Fibroblast of skin of back (primary cell): ENCODE results near the gene CHGA. TPM values are rescaled to one million over a fixed set of nuclear protein-coding genes. Genes with fewer than 3 reads are reported as not detected.

Experiments used
- DNase-seq: peaks from one replicate; pipeline ENCODE4 v3.0.0-alpha.2; 2013
- polyA plus RNA-seq, 2 experiments: library from polyadenylated mRNA; unstranded; fragments of 120-200 nt; gene quantifications; one replicate each; pipeline ENCODE4 v1.2.1, GENCODE V29; 2013; ENCODE audit not compliant: insufficient read length in 2 of 2

Gene CHGA
- polyA plus RNA-seq (2013, experiment 1 of 2; ENCODE audit: insufficient read length), result not detected
- 0.14 TPM for polyA plus RNA-seq (2013, experiment 2 of 2; ENCODE audit: insufficient read length)

DNA sequence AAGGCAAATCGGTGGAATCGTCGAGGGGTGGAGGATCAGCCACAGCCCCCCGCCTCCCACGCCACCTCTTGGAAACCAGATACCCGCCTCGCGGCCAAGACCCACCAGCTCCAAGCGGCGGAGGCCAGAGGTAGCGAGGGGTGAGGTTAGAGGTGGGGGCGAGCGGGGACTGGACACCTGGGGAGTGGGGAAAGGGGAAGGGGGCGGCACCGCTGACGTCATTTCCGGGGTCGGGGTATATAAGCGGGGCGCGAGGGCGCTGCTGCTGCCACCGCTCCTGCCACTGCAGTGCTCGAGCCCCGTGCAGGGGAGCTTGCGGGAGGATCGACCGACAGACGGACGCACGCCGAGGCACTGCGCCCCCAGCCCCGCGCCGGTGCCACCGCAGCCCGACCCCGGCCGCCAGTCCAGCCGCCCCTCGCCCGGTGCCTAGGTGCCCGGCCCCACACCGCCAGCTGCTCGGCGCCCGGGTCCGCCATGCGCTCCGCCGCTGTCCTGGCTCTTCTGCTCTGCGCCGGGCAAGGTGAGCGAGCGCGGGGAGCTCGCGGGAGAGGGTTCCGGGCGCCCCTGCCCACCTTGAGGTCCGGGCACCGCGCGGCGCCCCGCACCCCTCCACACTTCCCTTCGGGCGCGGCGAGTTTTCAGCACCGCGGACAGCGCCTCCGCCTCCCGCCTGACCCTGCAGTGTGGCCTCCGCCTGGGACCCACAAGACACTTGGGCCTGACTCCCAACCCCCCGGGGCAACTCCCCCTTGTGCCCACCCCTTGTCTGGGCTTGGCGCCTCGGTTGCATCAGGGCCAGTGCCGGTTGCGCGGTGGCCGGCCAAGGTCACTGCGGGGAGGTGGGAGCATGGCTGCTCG is at the start of gene CHGA:
Gene CHGA (plus strand): TSS at position 268 of the 861 bp plus-strand sequence. CDS start 210 bp downstream, at position 478.
- peak; percentile 46 for DNase-seq

DNA sequence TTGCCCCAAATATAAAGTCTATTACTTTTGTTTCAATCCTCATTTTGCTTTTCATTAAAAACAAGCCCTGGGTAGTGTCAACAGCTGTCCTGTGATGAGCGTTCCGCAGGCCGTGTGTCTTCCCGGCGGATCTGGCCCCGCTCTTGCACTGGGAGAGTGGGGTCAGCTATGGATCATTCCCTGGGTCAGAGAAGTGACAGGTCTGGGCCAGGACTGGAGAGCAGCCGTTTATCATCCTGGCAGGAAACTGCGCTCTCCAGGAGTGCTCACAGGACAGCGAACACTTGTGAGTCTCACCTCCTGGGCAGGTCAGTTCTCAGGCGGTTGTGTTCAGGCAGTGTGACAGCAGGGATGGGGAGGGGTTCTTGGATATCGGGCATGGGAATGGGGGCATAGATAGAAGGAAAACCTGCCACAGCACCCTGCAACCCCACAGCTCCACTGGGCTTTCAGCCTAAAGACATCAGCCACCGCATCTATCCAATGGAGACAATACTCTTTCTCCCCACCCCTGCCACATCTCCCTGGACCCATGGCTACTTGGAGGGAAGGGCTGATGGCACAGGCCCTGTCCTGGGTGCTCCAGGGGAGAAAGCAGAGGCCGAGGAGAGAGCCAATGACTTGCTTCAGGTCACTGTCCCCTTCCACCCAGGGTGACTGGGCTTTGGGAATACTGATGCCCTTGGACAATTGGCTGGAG is 47.8 kb upstream of the CHGA start:
- no peak for DNase-seq

DNA sequence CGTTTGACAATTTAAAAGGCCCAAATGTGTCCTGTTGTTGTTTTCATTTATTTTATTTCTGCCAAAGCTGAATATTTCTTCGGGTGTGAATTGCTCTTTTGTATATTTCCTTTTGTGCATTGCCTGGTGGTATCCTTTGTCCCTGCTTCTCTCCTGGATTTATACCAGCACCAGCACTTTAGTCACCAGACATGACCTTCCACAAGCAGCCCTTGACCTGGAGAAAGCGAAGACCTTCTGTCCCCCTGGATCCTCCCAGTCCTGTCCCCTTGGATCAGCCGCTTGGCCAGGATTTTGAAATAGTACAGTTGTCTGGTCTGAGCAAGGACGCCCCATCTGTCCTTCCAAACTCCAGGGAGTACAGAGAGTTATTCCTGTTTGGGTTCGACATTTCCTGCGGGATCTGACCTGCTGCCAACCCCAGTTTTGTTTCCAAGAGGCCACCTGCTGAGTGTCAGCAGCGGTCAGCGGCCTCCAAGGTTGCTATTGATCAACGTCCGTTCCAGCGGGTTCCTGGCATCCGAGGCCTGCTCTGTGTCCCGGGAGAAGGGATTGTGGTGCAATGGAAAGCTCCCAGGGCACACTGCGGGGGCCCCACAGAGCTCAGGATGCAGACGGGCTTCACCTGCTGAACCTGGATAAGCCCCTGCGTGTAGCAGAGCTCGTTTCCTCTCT is 45.1 kb upstream of the CHGA start:
- no peak for DNase-seq

DNA sequence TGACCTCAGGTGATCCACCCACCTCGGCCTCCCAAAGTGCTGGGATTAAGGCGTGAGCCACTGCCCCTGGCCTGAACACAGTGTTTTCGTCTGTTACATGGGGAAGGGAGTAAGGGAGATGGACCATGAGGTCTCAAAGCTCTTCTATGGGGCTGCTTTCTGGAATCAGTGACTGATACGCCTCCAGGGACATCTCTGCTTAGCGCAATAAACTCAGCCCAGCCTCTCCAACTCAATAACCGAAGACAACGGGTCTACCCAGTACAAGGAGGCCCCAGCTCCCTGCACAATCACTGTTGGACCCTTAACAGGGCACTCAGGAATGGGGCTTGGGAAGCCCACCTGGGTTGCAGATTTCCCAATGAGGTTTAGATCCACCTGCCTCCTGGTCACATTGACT is 42.6 kb upstream of the CHGA start:
- DNase-seq, result no peak

GRCh38 chr14:92880851-92881250 is 42.1 kb upstream of the CHGA start:
- DNase-seq, result no peak

- no peak for DNase-seq
These were observed 39.9 kb upstream of the CHGA start for GRCh38 chr14:92883066-92883465.

- no peak for DNase-seq
These were observed 38.5 kb upstream of the CHGA start for GRCh38 chr14:92884410-92884809.

GRCh38 chr14:92885279-92886061 is 37.5 kb upstream of the CHGA start:
- DNase-seq, result no peak

- DNase-seq, result no peak
These were observed 36.6 kb upstream of the CHGA start for GRCh38 chr14:92886337-92886736.

GRCh38 chr14:92887157-92887556 is 35.8 kb upstream of the CHGA start:
- DNase-seq, result no peak

DNA sequence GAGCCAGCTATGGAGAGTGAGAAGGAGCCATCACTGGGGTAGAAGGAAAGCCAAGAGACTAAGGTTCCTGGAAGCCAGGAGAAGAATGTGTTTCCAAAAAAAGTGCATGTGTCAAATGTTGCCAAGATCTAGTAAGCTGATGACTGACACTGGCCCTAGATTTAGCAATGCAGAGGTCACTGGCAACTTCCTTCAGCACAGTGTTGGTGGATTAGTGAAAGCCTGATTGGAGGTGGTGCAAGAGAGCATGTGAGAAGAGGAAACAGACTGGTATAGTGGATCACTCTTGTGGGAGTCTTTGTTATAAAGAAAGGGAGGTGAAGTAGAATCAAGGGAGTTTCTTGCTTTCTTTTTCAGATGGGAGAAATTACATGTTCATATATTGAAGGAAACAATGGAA is 34.1 kb upstream of the CHGA start:
- DNase-seq, result no peak

DNA sequence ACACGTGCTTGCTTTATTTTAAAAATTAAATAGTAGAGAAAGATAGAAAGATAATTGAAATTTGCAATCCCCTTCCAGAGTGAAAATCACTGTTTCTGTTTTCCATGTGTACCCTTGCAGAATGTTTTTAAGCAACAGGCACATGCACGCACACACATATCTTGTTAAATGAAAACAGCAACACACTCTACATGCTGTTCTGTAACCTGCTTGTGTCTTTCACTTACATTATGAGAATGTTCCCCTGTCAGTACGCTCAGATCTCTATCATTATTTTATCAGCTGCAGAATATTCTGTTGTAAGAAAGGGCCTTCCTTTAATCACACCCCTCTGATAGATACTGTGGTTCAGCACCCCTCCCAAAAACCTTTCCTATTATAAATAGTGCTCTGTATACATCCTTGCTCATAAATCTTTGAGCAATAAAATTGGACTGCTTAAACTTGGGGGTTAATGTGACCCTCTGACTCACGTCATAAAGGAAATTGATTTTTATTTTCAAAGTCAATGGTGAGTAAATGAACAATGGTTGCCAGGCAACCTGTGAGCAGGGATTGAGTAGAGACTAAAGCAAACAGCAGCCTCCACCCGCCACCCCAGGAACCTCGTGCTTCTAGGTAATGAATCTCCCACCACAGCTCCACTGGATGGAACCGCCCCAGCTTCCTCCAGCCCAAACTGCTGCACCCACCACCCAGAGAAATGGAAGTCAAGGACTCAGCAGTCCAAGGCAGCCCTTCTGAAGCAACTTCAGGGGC is 31.9 kb upstream of the CHGA start:
- no peak for DNase-seq

GRCh38 chr14:92892589-92892988 is 30.4 kb upstream of the CHGA start:
- DNase-seq, result no peak

DNA sequence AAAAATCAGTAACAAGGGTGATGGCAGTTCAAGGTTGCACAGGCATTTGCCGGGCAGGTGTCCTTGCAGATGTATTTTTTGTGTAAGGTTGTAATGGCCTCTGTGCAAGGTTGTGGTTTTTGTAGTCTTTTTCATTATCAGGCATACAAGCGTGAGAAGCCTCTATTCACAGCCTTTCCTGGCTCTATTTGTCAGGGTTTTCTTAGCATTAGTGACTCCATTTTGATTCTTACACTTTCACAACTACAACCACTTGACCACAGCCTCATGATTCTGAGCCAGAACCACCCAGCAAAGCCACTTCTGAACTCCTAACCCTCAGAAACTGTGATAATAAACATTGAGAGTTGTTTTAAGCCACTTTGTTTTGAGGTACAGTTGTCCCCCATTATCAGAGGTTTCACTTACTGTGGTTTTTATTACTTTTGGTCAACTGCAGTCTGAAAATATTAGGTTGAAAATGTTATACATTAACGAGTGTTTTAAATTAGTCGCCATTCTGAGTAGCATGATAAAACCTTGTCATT is 27.5 kb upstream of the CHGA start:
- no peak for DNase-seq

DNA sequence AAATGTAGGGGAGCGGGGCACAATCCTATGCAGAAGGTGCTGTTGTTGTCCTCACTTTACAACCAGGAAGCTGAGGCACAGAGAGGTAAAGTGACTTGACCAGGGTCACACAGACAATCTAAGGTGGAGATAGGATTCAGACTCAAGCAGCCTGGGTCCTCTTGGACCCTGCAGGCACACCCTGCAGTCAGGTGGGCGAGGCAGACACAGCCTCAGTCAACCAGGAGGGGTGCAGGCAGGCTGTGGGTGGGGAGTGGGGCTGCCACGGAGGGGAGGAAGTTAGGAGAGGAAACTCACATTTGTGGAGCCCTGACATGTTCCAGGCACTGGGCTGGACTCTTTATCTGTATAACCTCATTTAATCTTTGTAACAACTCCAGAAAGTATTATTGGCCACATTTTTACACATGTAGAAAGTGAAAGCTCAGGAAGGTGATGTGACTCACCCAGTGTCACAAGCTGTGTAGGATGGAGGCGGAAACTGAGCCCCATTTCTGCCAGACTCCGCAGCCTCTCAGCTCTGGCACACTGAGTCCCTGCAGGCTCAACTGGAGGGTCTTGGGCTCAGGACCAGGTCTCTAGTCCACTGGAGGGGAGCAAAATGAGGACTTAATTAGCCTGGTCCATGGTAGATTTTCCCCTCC is 24.9 kb upstream of the CHGA start:
- DNase-seq, result no peak

DNA sequence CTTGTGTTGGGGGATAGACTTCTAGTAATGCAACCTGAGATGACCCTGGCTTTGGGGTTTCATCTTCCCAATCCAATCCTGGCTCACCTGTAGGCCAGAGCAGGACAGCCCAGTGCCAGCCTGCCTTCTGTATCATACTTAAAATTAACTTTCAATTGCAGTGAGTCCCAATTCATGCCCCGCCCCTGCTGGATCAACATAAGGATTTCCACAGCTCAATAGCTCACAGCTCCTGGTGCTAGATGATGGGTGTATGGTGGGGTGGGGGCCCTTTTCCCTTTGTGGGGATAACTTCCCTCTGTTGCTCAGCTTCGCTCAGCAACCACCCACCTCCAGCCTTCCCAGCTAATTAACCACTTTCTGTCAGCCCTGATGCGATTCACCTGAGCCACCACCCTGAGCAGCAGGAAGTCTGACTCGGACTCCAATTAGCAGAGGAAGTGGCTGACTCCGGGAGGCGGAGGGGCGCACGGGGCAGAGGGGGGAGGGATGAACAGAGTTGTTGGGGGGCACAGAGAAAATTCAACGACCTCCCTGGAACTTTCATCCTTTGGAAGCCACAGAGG is 24.3 kb upstream of the CHGA start:
- no peak for DNase-seq

DNA sequence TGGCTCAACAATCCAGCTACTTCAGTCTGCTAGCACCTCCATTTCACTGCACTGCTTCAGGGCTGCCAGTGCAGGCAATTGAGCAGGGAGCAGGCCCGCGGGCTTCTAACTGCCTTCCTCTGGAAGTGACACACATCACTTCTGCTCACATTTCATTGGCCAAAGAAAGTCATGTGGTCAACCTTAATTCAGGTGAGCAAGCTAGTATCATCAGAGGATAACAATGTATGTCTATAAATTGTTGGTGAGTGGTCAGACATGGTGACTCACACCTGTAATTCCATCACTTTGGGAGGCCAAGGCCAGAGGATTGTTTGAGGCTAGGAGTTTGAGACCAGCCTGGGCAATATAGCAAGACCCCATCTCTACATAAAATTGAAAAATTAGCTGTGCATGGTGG is 22.3 kb upstream of the CHGA start:
- no peak for DNase-seq

DNA sequence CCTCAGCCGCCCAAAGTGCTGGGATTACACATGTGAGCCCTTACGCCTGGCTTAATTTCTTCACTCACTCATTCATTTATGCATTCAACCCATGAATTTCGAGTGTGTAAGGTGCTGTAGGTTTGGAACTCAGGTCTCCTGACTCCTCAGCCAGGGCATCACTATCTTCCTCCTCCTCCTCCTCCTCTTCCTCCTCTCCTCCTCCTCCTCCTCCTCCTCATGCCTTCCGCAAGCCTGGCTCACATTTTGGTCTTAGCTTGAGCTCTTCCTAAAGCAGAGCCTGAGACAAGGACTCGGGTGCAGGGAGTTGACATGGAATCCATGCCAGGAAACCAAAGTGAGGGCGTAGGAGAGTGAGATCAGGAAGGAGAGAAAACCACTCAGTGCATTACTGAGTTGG is 20.8 kb upstream of the CHGA start:
- no peak for DNase-seq

DNA sequence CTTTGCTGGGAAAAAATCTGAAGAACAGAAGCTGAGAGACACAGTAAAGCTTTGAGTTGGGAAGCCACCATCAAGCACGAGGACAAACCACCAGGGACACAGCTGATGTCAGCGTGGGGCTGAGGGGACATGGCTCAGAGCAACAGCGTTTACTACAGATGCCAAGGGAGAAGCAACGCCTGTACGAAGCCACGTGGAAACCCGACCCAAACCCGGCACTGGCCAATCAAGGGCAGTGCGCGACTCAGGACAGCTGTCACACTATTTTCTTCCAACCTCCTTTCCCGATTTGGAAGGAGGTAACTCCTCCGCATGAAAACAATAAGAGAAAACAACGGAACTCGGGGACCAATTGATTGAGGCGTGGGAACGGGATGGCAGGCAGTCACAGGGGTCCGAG is 20.2 kb upstream of the CHGA start:
- DNase-seq, result no peak

DNA sequence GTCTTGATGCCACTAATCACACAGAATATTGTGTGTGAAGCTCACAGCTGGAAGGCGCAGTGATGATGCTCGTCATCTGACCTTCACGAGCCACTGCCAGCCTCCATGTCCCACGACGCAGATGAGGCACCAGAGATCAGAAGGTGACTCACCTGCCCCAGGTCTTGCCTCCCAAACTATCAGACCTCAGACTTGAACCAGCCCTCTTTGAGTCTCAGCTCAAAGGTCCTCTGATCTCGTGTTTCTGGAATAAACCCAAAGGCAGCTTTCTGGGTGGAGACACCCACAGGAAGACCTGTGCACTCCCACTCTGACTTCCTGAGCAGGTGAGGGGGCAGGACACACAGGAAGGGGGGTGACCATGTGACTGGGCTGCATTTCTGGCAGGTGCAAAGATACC is 19.6 kb upstream of the CHGA start:
- no peak for DNase-seq

GRCh38 chr14:92905667-92906066 is 17.3 kb upstream of the CHGA start:
- DNase-seq, result no peak
